IMR-90 (cell line): ENCODE data around the gene ALPK3. TPM values are rescaled to one million over a fixed set of nuclear protein-coding genes. Genes with fewer than 3 reads are reported as not detected.

Source experiments
- ATAC-seq: fragments of 200-7000 bp; cut with Tn5 transposase; 2 replicates; pipeline ENCODE4 v1.9.1; 2020; ENCODE audit warnings: low read depth, mild to moderate bottlenecking, moderate library complexity
- BruUV-seq: library from RNA; stranded (reverse); fragments of 400-500 nt; replicated peaks from 2 replicates; lab custom pipeline; 2021; lab: Mats Ljungman, UMichigan
- CTCF ChIA-PET: fragments of 300-600 bp; formaldehyde crosslinking; extraction: SDS; loops from one replicate; lab custom pipeline; 2021; ENCODE audit warnings: antibody characterized with exemption; lab: Yijun Ruan, JAX
- POLR2A ChIA-PET: fragments of 300-600 bp; sonication (Branson Sonifier 250); formaldehyde crosslinking; loops from one replicate; lab custom pipeline; 2022; ENCODE audit warnings: antibody characterized with exemption; ENCODE audit not compliant: unreplicated experiment; lab: Charles Lee
- DNase-seq: peaks from one replicate; pipeline ENCODE4 v3.0.0; 2013
- H2AFZ ChIP-seq: replicated peaks from 2 replicates; pipeline ENCODE3; 2013; ENCODE audit warnings: low read length, mild to moderate bottlenecking; ENCODE audit not compliant: poor library complexity
- H2AK5ac ChIP-seq: 2 replicates; pipeline ENCODE4 v1.6.1; 2013; ENCODE audit warnings: low read depth, low read length, inconsistent platforms
- H2AK9ac ChIP-seq: replicated peaks from 2 replicates; pipeline ENCODE3; 2013; ENCODE audit warnings: mild to moderate bottlenecking, low read depth, low read length, moderate library complexity; ENCODE audit not compliant: poor library complexity
- H2BK120ac ChIP-seq: 2 replicates; pipeline ENCODE4 v1.6.1; 2013; ENCODE audit warnings: low read depth, low read length, inconsistent platforms
- H2BK15ac ChIP-seq: 3 replicates; pipeline ENCODE4 v1.6.1; 2013; ENCODE audit warnings: low read depth, low read length, inconsistent platforms
- H2BK20ac ChIP-seq: 2 replicates; pipeline ENCODE4 v1.6.1; 2013; ENCODE audit warnings: low read depth, mild to moderate bottlenecking, inconsistent platforms, low read length, moderate library complexity
- H2BK5ac ChIP-seq: 2 replicates; pipeline ENCODE4 v1.6.1; 2013; ENCODE audit warnings: mild to moderate bottlenecking, low read depth, low read length, inconsistent platforms; ENCODE audit not compliant: poor library complexity, severe bottlenecking
- H3K14ac ChIP-seq: replicated peaks from 2 replicates; pipeline ENCODE4 v1.6.1; 2013; ENCODE audit warnings: low read depth, low read length, inconsistent platforms
- H3K18ac ChIP-seq: 2 replicates; pipeline ENCODE4 v1.6.1; 2013; ENCODE audit warnings: low read depth, low read length, control low read depth
- H3K23ac ChIP-seq: 2 replicates; pipeline ENCODE4 v1.6.1; 2013; ENCODE audit warnings: low read depth, low read length, inconsistent platforms
- H3K27ac ChIP-seq: 2 replicates; pipeline ENCODE4 v1.5.1; 2013; ENCODE audit warnings: mild to moderate bottlenecking, control low read depth, low read length; ENCODE audit not compliant: insufficient read depth
- H3K27me3 ChIP-seq: 2 replicates; pipeline ENCODE4 v1.6.1; 2013; ENCODE audit warnings: low read length; ENCODE audit not compliant: control insufficient read depth, insufficient read depth
- H3K36me3 ChIP-seq: 2 replicates; pipeline ENCODE4 v1.6.1; 2013; ENCODE audit warnings: low read length, mixed read lengths; ENCODE audit not compliant: control insufficient read depth, insufficient read depth
- H3K4ac ChIP-seq: 2 replicates; pipeline ENCODE4 v1.6.1; 2013; ENCODE audit warnings: low read depth, low read length, inconsistent platforms
- H3K4me1 ChIP-seq: 2 replicates; pipeline ENCODE4 v1.6.1; 2013; ENCODE audit warnings: low read length, mixed read lengths; ENCODE audit not compliant: control insufficient read depth, insufficient read depth
- H3K4me2 ChIP-seq: 2 replicates; pipeline ENCODE4 v1.6.1; 2013; ENCODE audit warnings: low read depth, mild to moderate bottlenecking, control low read depth, low read length, moderate library complexity
- H3K4me3 ChIP-seq: 2 replicates; pipeline ENCODE4 v1.5.1; 2013; ENCODE audit warnings: low read depth, mild to moderate bottlenecking, control low read depth, low read length, moderate library complexity; ENCODE audit not compliant: insufficient read depth
- H3K56ac ChIP-seq: 2 replicates; pipeline ENCODE4 v1.6.1; 2013; ENCODE audit warnings: low read length, inconsistent platforms; ENCODE audit not compliant: insufficient read depth; ENCODE audit errors: extremely low read depth
- H3K79me1 ChIP-seq, 2 experiments: 2 replicates each; pipeline ENCODE4 v1.6.1; 2013; ENCODE audit warnings: low read length in 2 of 2, inconsistent platforms in 1 of 2, low read depth in 1 of 2
- H3K9ac ChIP-seq: 2 replicates; pipeline ENCODE4 v1.6.1; 2013; ENCODE audit warnings: low read depth, low read length, control low read depth
- H3K9me1 ChIP-seq: 2 replicates; pipeline ENCODE4 v1.6.1; 2013; ENCODE audit warnings: low read length, inconsistent platforms; ENCODE audit not compliant: insufficient read depth
- H3K9me3 ChIP-seq: 2 replicates; pipeline ENCODE4 v1.6.1; 2013; ENCODE audit warnings: low read length; ENCODE audit not compliant: control insufficient read depth, insufficient read depth
- H4K20me1 ChIP-seq: 2 replicates; pipeline ENCODE4 v1.6.1; 2013; ENCODE audit warnings: low read length, inconsistent platforms; ENCODE audit not compliant: insufficient read depth
- H4K5ac ChIP-seq: 2 replicates; pipeline ENCODE4 v1.6.1; 2013; ENCODE audit warnings: mild to moderate bottlenecking, low read depth, low read length, control low read depth
- H4K8ac ChIP-seq, 2 experiments: 2 replicates each; pipeline ENCODE4 v1.6.1; 2013; ENCODE audit warnings: low read depth in 2 of 2, low read length in 2 of 2, control low read depth in 1 of 2, inconsistent platforms in 1 of 2
- H4K91ac ChIP-seq: 2 replicates; pipeline ENCODE4 v1.6.1; 2013; ENCODE audit warnings: low read depth, low read length, inconsistent platforms; ENCODE audit not compliant: insufficient read depth
- CHD1 ChIP-seq: IDR thresholded peaks from 2 replicates; pipeline ENCODE4 v1.6.1; 2012; ENCODE audit warnings: low read depth, low read length, improper control_type of control experiment
- WGBS, 2 experiments: methylation state at CpG; one replicate each; pipeline versions ENCODE4 v1.1.5 to v1.1.7; 2013; ENCODE audit warnings: missing lambda C conversion rate in 2 of 2; ENCODE audit not compliant: insufficient read length in 1 of 2; ENCODE audit errors: extremely low coverage in 2 of 2; 5-methylcytosine and 5-hydroxymethylcytosine counted together
- dilution Hi-C: fragments of 300-500 bp; cut with HindIII; formaldehyde crosslinking; loops from one replicate; pipeline ENCODE4 v1.14.3; 2018; ENCODE audit warnings: low sequenced_read_pairs; ENCODE audit not compliant: unreplicated experiment
- in situ Hi-C: fragments of 300-500 bp; cut with MboI; formaldehyde crosslinking; loops from 3 replicates; pipeline ENCODE4 v1.14.3; 2019; ENCODE audit warnings: low sequenced_read_pairs, inconsistent platforms, mixed read lengths
- intact Hi-C: fragments of 100-400 bp; cut with micrococcal nuclease; formaldehyde crosslinking; loops from 2 replicates; pipeline ENCODE4 v1.10.0; 2022
- polyA plus RNA-seq, 3 experiments: library from polyadenylated mRNA; depleted of rRNA; stranded (reverse); fragments of >200 nt; gene quantifications; 2 replicates each; pipeline ENCODE4 v1.2.3, GENCODE V29; 2012; ENCODE audit warnings: low replicate concordance in 1 of 3
- total RNA-seq: library from RNA; depleted of rRNA; stranded (reverse); fragments of >200 nt; gene quantifications from 2 replicates; pipeline ENCODE4 v1.2.3, GENCODE V29; 2012
- TF ChIP-seq, protein P1 (sequence below): conservative IDR thresholded peaks from 2 replicates; pipeline ENCODE4 v1.5.1; 2012; ENCODE audit warnings: mild to moderate bottlenecking, low read depth, low read length, improper control_type of control experiment

ALPK3 gene
- total and polyA plus RNA-seq, 2 of the 4 experiments (the other 2 are of a cell fraction): under 0.01 to 0.26 TPM

DNA sequence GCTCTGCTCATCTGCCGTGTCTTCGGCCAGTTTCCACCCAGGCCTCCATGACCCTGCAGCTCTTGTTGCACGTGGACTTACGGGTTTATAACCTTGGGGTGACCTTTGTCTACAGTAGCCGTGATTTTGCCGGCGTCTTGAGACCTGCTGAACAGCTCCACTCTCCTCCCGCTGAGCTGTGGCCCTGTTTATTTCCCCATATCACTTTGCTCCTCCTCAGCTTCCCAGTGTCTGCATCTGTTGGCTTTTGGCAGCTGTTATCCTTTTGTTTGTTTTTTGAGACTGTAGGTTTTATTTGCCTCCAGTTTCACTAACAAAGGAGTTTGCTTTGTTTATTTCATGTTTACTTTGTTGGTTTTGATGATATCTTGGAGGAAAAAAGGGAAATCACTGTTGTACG, 38.0 kb downstream of the ALPK3 start:
- Histone ChIP-seq H3K9me1 (no peaks in the 10 kb centered on the region), H3K14ac (no peak overlapping the region), H3K4ac (no peak overlapping the region), H3K36me3 (no peaks in the 10 kb centered on the region), H2BK5ac (no peak overlapping the region), H4K8ac (no peak overlapping the region), H3K79me1 (no peaks in the 10 kb centered on the region), H3K9ac (no peak overlapping the region), H3K9me3 (no peaks in the 10 kb centered on the region), H3K18ac (no peak overlapping the region), H3K4me2 (no peak overlapping the region), H2AK5ac (no peak overlapping the region), H3K23ac (no peak overlapping the region), H2BK120ac (no peak overlapping the region), H2AK9ac (no peak overlapping the region), H2BK15ac (no peak overlapping the region), H3K4me3 (no peak overlapping the region), H2BK20ac (no peak overlapping the region), H3K56ac (no peak overlapping the region), H4K91ac (no peak overlapping the region), H4K5ac (no peak overlapping the region), H3K27me3 (peaks cover 6% of the 10 kb centered on the region; the same call in 1 of the 2 replicates), H3K27ac (no peak overlapping the region), H4K20me1 (no peaks in the 10 kb centered on the region), H2AFZ (peak overlapping the region; percentile 45), H3K4me1 (no peaks in the 10 kb centered on the region)
- in situ Hi-C loops: no loop called here
- 56% methylated on average over 7 of the region's 9 CpGs; no CpG with 5 or more reads in 1 of the 2 experiments for WGBS, 2 experiments
- dilution Hi-C loops: no loop called here
- ATAC-seq (no peak), DNase-seq (no peak)
- POLR2A ChIA-PET: no interaction called here
- intact Hi-C loops: no loop called here
- TF ChIP-seq CHD1: no peak
- TF ChIP-seq, protein P1, sequence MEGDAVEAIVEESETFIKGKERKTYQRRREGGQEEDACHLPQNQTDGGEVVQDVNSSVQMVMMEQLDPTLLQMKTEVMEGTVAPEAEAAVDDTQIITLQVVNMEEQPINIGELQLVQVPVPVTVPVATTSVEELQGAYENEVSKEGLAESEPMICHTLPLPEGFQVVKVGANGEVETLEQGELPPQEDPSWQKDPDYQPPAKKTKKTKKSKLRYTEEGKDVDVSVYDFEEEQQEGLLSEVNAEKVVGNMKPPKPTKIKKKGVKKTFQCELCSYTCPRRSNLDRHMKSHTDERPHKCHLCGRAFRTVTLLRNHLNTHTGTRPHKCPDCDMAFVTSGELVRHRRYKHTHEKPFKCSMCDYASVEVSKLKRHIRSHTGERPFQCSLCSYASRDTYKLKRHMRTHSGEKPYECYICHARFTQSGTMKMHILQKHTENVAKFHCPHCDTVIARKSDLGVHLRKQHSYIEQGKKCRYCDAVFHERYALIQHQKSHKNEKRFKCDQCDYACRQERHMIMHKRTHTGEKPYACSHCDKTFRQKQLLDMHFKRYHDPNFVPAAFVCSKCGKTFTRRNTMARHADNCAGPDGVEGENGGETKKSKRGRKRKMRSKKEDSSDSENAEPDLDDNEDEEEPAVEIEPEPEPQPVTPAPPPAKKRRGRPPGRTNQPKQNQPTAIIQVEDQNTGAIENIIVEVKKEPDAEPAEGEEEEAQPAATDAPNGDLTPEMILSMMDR: no peak
- CTCF ChIA-PET: no interaction called here
- BruUV-seq: no TSS peak
